ENCODE measurements around the gene PARN.
"Not testable (repeated sequence)": the region's sequence is repeated elsewhere in the genome, so short reads cannot be mapped to it uniquely, and the experiment has no call there.

PARN gene

DNA sequence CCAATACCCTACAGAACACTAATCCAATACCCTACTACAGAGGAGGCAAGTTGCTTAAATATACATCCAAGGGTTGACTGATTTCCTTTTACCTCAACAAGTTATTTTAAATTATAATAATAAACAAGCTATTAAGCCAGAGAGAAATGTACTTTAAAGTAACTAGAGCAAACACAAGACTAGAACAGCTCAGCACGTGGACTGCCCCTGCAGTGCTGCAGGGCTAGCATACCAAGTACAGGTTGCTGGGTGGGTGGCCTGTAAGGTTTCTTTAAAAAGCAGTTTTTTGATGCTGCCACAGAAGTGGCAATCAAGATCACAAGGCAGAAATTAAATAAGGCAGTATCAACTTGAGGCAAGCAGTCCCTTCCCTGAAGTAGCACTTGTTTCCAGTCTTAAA is 63.5 kb downstream of the PARN start:
- no peak for DNase-seq

DNA sequence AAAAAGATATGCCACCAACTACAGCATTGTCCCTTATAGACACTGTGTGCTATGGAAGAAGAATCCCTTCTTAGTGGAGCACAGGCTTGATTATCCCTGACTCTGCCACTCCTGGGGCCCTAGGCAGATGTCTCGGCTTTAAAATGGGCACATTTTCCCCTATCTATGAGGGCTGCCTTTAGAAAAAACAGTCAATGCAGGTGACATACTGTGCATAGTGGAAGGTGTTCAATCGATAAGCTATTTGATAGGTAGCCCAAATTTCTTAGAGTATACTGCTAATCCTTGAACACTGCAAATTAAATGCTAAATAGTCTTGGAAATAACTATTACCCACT is 64.4 kb downstream of the PARN start:
- DNase-seq, result no peak

DNA sequence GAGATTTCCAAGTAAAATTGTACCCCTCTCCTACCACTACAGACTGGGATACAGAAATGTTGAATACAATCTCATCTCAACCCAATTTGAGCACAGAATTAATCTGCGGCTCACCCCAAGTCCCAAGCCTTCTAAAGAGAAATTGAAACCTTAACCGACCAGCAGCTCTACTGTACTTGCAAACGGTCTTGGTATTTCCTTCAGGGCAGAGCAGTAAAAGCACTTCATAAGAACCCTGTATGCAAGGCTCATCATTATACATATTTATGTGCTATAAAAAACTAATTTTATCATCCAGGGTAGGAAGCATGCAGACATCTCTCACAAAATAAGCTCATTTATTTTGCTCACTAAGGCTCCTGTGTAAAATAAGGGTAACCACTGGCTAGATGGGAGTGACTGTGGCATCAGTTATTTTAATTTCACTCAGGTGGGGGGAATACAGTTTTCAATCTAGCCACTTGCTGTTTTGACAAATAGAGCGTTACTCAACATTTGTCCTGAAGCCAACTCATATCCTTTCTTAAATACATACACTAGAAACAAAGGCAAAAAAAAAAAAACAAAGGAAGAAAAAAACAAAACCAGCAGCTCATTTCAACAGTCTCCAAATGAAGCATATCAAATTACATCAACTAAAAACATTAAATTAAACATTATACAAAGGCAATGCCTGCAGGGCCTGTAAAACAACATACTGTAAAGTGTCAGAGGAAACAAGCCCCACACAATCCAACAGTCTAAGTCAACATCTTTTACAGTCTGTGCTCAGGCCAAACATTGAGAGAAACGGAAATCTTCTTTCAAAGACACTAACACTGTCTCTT is 65.0 kb downstream of the PARN start:
- DNase-seq, result no peak

DNA sequence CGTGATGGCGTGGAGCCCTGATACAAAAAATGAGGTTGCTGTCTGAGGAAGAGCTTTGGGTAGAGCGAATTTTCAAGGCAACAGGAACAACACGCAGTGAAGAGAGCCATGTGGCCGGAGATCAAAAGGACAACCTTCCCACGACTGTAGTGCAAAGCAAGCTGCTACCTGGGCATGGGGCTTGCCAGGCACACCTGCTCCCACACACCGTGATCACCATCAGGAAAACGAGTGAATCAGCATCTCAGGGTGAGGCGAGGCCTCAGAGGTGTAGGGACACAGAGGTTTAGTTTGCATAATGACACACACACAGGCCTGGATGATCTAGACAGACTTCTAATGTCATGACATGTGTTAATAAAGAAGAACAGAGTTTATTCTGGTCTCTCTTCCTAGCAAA is 65.7 kb downstream of the PARN start:
- peak; percentile 36 for DNase-seq

DNA sequence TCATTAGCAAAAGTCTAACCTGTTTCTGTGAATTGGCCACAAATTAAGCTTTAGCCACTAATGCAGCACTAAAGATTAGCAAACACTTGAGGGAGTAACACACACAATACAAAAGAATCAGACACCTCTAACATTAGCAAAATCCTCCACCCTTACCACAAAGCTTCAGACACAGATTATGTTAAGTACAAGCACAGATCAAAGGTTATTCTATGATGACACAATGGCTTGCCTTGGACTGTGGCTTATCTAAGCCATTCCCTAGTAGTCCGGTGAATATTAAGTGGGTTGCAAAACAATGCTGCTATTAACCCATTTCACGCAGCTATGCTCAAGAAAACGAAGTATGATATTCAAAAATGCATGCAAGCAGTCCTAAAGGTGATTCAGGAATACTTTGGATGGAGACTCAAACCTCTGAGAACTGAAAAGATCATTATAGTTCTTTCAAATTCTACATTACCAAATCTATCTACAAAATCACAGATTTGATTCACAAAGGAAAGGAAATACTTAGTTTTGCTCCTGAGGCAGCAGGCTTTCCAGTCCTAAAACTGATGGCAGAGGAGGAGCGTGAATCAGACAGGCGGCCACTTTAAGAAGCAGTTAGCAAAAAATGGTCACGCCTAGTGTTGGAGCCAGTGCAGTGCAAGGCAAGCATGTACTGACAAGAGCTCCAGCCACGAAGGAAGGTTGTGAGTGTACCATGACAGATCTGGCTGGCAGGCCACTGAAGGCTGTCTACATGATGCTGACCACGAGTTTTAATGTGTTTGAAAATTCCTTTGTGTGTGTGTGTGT is 67.2 kb downstream of the PARN start:
- no peak for DNase-seq

DNA sequence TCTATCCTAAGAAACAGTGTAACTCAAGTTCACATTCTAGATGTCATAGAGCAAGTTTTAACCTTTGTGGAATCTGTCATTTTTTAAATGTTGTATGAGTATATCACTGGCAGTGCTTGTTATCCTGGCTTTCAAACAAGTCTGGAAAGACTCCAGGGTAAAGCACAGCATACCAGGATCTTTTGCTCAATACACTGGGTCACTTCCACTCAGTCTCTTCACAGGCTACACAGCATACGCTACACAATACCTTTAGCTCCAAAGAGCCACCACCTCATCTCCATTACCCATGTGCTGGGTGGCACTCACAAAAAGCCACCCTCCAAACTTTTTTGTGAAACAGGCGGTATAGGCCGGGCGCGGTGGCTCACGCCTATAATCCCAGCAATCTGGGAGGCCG is 69.5 kb downstream of the PARN start:
- DNase-seq, result no peak

DNA sequence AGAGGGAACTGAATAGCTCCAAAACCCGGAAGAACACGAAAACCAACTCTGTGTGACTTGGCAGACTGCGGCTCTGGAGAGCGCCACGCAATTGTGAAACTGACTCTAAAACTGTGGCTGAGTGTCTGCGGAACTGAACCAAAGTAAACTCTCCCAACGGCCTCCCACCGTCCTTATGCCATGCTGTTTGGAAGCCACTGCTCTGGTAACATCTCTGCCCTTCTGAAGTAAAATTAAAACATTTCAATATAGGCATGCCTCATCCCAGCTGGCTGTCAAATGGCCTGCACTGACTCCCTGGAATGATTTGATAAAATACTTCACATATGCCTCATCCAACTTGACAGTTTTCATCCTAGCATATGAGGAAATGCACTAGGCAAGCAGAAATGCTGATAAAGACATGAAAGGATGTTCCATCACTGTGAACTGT is 70.2 kb downstream of the PARN start:
- no peak for DNase-seq

DNA sequence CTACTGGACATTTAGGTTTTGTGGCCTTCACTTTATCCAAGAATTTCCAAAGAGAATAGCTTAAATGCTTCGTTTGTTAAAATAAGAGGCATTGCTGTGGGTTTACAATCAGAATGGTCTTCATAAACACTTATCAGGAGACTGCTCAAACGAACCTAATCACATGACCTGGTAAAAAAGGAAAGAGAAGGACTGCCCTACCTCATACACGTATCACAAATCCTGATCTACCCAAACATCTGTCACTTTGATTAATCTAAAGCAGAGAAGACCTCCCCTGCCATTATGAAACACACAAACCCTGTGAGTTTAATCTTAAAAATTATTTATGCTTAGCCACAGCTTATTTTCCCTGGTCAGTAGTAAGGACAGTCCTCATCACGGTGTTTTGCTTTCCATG is 76.6 kb downstream of the PARN start:
- DNase-seq, result no peak

DNA sequence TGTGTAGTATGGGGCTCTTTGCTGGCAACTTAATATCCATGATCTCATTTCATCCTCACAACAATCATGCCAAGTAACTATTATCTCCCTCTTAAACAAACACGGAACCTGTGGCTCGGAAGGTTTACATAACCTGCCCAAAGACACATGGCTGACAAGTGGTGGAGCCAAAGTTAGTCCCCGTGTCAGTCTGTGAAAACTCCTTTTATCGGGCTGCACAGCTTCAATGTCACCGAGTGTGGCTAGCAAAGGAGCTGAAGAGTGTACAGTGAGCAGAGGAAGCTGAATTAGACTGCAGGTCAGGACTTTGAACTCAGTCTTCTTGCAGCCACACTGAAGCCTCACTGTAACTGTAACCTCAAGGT is 80.3 kb downstream of the PARN start:
- DNase-seq, result no peak

DNA sequence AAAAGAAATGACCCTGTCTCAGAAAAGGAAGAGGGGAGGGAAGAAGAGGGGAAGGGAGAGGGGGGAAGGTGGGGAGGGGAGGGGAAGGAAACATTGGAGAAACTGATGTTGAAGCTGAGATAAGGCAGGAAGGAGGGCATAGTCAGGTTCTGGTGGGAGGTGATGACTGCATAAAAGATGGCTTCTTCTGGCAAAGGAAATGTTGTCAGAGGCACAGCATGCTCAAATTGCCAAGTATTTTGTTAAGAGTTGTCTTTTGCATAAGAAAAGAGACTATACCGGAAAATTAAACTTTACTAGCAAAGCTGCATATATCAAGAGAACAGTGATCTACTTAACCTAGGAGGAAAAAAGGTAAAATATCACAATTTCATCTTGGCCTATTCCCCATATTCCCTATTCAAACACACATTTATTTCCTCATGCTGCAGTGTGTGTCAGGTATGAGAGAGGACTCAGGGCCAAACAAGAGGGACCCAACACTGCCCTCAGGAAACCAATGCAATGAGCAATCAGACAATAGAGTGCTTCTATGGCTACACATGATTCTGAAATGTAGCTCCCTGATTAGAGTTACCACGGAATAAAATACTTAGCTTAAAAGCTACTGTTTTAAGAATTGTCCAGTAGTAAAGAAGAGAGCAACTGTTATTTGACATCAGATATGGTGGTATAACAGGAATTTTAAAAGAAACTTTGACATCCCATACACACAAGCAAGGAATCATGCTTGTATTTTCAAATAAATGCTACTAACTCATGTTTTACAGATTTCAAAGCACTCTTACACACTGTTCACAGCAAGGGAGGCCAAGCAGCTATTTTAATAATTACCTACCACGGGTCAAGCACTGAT is 80.9 kb downstream of the PARN start:
- no peak for DNase-seq

DNA sequence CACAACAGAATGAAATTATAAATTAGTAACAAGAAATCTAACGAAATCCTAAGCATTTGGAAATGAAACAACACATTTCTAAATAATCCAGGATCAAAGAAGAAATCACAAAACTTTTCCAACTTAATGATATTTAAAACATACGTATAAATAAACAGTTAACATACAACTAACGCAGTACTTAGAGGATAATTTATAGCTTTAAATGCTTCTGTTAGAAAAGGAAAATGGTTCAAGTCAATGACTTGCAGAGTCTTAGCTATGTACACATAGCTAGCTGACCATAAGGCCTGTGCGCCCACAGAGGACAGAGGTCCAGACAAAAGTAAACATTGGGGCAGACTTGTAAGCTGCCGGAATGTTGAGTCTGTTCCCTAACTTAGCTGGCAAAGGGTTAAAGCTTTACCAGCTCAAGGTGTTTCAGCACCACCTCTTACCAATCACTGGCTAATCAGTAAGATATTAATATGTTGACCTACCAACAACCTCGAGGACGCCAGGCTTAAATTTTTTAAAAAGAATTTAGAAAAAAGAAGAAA is 84.6 kb downstream of the PARN start:
- no peak for DNase-seq

DNA sequence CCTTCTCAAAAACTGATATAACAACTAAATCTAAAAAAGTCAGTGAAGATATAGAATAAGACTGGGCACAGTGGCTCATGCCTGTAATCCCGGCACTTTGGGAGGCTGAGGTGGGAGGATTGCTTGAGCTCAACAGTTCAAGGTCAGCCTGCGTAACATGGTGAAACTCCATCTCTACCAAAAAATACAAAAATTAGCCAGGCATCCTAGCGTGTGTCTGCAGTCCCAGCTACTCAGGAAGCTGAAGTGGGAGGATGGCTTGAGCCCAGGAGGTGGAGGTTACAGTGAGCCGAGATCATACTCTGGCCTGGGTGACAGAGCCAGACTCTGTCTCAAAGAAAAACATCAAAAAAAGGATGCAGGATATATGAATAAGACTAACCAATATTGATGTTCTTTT is 85.2 kb downstream of the PARN start:
- DNase-seq, result not testable (repeated sequence)

DNA sequence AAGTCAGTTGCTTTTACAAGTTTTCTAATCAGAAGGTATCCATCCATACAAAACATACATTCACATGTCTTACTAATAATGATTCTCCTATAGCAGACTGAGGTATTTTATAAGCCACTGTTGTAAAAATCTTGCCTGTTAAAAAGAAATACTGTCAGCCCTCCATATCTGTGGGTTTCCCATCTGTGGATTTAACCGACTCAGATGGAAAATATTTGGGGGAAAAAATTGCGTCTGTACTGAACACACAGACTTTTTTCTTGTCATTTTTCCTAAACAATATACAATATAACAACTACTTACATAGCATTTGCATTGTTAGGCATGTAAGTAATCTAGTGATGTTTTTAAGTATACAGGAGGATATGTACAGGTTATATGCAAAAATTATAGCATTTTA is 90.4 kb downstream of the PARN start:
- DNase-seq, result no peak

DNA sequence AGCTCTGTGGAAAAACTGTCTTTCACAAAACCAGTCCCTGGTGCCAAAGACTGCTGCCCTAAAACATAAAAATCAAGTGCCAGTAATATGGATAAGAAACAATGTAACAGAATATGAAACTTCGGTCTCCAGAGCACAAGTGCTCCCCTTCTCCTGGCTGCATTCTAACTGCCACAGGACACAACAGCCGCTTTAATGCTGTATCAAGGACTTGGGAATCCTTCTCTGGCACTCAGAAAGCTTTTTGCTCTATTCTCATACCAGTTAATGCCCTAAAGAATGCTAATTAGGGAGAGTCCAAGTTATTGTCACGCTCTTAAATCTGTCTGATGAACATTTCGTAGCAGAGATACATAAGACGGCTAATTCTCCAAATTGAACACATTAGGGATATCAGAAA is 90.9 kb downstream of the PARN start:
- no peak for DNase-seq

DNA sequence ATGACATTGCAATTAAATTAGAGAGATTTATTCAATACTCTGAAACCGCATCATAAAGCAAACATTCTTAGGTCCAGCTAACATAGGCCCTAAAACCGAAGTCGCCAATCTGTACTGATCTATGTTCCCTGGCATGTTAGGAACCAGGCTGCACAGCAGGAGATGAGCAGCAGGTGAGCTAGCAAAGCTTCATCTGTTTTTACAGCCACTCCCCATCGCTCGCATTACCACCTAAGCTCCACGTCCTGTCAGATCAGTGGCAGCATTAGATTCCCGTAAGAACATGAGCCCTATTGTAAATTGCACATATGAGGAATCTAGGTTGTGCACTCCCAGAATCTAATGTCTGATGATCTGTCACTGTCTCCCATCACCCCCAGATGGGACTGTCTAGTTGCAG is 91.5 kb downstream of the PARN start:
- no peak for DNase-seq

DNA sequence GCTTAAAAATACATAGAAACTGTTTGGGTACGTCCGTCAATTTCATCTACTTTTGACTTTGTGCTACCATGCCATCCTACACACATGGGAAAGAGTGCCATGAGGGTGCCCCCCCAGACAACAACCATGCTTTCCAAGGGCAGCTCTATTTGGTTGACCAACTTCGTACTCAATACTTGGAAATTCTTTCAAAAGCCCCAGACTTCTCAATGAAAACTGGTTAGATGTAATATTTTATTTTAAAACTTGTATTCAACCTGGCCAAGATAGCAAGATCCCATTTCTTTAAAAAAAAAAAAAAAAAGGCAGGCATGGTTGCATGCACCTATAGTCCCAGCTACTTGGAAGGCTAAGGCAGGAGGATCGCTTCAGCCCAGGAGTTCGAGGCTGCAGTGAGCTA is 98.4 kb downstream of the PARN start:
- no peak for DNase-seq

DNA sequence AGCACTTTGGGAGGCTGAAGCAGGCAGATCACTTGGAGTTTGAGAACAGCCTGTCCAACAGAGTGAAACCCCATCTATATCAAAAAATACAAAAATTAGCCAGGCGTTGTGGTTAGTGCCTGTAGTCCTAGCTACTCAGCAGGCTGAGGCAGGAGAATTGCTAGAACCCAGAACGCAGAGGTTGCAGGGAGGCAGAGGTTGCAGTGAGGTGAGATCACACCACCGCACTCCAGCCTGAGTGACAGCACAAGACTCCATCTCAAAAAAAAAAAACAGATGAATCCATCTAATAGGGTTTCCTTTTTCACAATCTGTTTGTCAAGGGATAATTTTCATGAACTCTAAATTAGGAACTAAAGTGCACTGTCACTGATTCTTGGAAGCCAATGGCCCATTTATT is 99.0 kb downstream of the PARN start:
- DNase-seq, result no peak

DNA sequence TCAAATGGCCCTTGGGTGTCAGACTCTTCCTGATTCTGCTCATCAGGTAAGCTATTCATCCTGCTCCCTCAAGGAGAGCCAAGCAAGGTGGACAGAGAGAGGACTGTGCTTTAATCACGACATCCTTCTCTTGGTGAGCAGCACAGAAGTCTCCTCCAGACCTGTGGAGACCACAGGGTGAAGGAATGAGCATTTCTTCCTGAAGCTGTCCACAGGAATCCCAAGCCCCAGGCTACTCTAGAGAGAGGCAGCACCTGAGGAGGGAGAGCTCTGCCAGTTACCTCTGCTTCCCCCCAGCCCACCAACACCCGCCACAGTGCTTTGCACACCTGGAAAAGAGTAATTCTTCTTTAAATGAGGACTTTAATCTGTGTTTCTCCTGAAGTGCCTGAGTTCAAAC is 100.0 kb downstream of the PARN start:
- no peak for DNase-seq

DNA sequence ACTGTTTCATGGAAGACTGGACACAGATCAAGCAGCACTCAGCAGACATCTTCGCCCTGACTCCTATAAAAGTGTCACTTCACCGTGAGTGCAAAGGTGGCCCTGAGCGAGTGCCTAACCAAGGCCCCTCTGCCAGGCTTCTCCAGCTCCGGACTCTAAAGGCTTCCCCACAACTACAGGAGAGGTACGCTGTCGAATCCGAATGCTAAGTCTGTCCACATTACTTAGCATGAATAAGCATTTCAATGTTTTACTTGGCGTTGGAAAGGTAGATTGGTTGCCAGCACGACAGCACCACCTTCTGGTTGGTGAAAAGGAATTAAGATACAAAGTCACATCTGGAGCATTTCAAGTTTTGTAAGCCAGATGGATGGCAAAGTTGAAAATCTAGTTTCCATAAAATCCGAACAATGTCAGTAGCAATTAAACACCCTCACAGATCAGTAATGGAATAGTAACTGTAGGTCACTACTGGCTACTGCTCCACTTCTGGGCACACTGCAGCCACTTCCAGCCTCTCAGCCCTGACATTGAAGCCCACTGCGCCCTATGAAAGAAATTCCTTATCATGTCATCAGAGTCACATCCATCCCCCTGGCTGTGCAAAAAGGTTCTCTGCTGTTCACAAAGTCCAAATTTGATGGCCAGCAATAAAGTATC is 100.9 kb downstream of the PARN start:
- DNase-seq, result no peak

DNA sequence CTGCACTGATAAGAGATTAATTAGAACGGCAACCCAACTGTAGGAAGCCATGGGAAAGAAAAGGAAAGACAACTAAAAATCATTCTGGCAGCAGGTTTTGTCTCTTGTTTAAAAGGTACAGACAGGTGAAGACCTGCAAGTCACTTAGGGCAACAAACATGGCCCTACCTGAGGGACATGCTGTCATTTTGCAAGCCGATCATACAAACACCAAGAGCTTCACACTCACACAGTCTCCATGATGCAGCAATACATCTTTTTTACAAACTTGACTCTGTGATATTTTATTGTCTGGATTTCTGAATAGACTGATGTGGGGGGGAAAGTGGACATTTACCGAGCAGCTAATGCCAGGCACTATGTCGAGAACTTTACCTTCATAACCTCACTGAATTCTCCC is 101.8 kb downstream of the PARN start:
- no peak for DNase-seq

DNA sequence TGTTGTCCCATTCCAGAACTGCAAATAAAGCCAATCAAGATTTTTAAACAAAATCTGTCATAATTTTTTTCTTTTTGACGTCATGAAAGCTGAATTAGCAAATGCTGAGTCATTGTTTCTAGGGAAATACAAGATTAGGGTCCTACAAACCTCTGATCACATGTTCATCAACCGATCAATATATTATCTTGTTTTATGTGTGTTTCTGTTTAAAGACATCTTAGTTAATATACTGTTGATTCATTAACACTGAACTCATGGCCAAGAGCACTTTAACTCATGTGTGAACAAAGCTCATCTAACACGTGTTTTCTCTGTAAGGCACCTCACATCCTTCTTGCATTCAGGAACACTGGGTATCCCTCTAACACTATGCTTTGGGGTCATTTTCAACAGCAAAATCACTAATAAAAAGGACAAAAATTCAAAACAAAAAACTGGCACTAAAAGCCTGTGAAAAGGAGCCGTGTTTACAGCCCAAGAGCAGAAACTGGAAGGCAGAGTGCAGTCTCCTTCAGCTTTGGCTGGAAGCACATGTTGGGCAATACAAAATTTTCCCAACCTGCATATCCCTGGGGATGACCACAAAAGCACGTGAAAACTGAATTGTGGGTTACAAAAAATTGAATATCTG is 102.5 kb downstream of the PARN start:
- DNase-seq, result no peak

DNA sequence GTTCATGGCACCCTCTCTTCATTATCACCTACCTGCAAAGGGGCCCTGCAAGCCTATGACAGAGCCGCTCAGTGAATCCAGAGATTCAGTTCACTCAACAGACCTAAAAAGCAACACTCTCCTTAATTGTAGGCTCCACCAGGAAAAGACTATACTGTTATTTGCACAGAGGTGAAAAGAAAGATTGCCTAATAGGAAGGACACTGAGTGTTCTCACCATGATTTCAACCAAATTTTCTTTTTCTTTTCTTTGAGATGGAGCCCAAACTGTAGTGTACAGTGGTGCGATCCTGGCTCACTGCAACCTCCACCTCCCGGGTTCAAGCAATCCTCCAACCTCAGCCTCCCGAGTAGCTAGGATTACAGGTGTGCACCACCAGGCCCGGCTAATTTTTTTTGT is 104.5 kb downstream of the PARN start:
- DNase-seq, result no peak
